SK-N-SH (cell line): ENCODE results near the gene MBTPS1. TPM values are rescaled to one million over a fixed set of nuclear protein-coding genes. Genes with fewer than 3 reads are reported as not detected.

Experiments
- CTCF ChIA-PET: fragments of 300-600, 350-600 bp; formaldehyde crosslinking; extraction: SDS; loops from one replicate; lab custom pipeline; 2021; lab: Yijun Ruan, JAX
- POLR2A ChIA-PET: fragments of 350-600 bp; sonication (Branson Sonifier 250); formaldehyde crosslinking; extraction: SDS; loops from one replicate; lab custom pipeline; 2020; ENCODE audit warnings: antibody characterized with exemption, inconsistent platforms; lab: Yijun Ruan, JAX
- DNase-seq: peaks from one replicate; pipeline ENCODE4 v3.0.0; 2012
- H2AFZ ChIP-seq: fragments of 200-600 bp; sonication (generic); 2 replicates; pipeline ENCODE4 v1.8.1; 2016; ENCODE audit warnings: antibody characterized with exemption, mild to moderate bottlenecking, low read depth
- H3F3A ChIP-seq: fragments of 200-600 bp; sonication (generic); replicated peaks from 2 replicates; pipeline ENCODE3; 2016; ENCODE audit warnings: antibody characterized with exemption, mild to moderate bottlenecking; ENCODE audit not compliant: insufficient read depth
- H3K27ac ChIP-seq, 2 experiments: fragments of 200-500 bp in 1 of 2; fragments of 200-600 bp in 1 of 2; sonication (Bioruptor generic) in 1 of 2; sonication (generic), shearing (Covaris generic) in 1 of 2; 2 replicates each; pipeline versions ENCODE4 v1.5.1 to v1.6.1; 2014 to 2016; ENCODE audit warnings: low read depth in 2 of 2, inconsistent platforms in 1 of 2, low read length in 1 of 2, mild to moderate bottlenecking in 1 of 2, mixed read lengths in 1 of 2
- H3K27me3 ChIP-seq: fragments of 200-600 bp; sonication (generic), shearing (Covaris generic); 2 replicates; pipeline ENCODE4 v1.6.1; 2016; ENCODE audit warnings: mixed run types; ENCODE audit not compliant: insufficient read depth
- H3K36me3 ChIP-seq, 2 experiments: fragments of 200-500 bp in 1 of 2; fragments of 200-600 bp in 1 of 2; sonication (Bioruptor generic) in 1 of 2; sonication (generic) in 1 of 2; replicated peaks in 1 of 2; 2 replicates each; pipeline versions ENCODE3 to v1.5.1; 2014 to 2016; ENCODE audit warnings: low read length in 1 of 2, mild to moderate bottlenecking in 1 of 2; ENCODE audit not compliant: insufficient read depth in 2 of 2, control insufficient read depth in 1 of 2
- H3K4me1 ChIP-seq, 2 experiments: fragments of 200-500 bp in 1 of 2; fragments of 200-600 bp in 1 of 2; sonication (Bioruptor generic) in 1 of 2; sonication (generic), shearing (Covaris generic) in 1 of 2; 2 replicates each; pipeline versions ENCODE4 v1.5.1 to v1.6.1; 2014 to 2016; ENCODE audit warnings: low read depth in 1 of 2, low read length in 1 of 2, mixed run types in 1 of 2; ENCODE audit not compliant: insufficient read depth in 2 of 2, control insufficient read depth in 1 of 2
- H3K4me2 ChIP-seq: fragments of 200-600 bp; sonication (generic), shearing (Covaris generic); 2 replicates; pipeline ENCODE4 v1.6.1; 2017; ENCODE audit warnings: mixed run types
- H3K4me3 ChIP-seq, 2 experiments: fragments of 200-500 bp in 1 of 2; fragments of 200-600 bp in 1 of 2; sonication (Bioruptor generic) in 1 of 2; sonication (generic), shearing (Covaris generic) in 1 of 2; 2 replicates each; pipeline versions ENCODE4 v1.5.1 to v1.8.1; 2014 to 2016; ENCODE audit warnings: low read depth in 2 of 2, inconsistent platforms in 1 of 2, low read length in 1 of 2, mild to moderate bottlenecking in 1 of 2, mixed read lengths in 1 of 2, moderate library complexity in 1 of 2
- H3K79me2 ChIP-seq: fragments of 200-600 bp; sonication (generic); 2 replicates; pipeline ENCODE4 v1.8.1; 2017; ENCODE audit warnings: mild to moderate bottlenecking; ENCODE audit not compliant: insufficient read depth
- H3K9ac ChIP-seq: fragments of 200-600 bp; sonication (generic); 2 replicates; pipeline ENCODE4 v1.6.1; 2017; ENCODE audit warnings: mixed run types
- H3K9me2 ChIP-seq: fragments of 200-600 bp; sonication (generic); 2 replicates; pipeline ENCODE4 v1.6.1; 2017; ENCODE audit warnings: mixed run types
- H3K9me3 ChIP-seq: fragments of 200-600 bp; sonication (generic); 2 replicates; pipeline ENCODE4 v1.6.1; 2017; ENCODE audit warnings: mixed run types, mild to moderate bottlenecking, moderate library complexity
- H4K20me1 ChIP-seq: fragments of 200-600 bp; sonication (generic); 2 replicates; pipeline ENCODE4 v1.6.1; 2017; ENCODE audit warnings: mild to moderate bottlenecking, mixed run types; ENCODE audit not compliant: insufficient read depth
- EZH2phosphoT487 ChIP-seq: fragments of 200-600 bp; sonication (generic); IDR thresholded peaks from 2 replicates; pipeline ENCODE4 v1.6.1; 2017; ENCODE audit warnings: low read depth, mixed run types, mild to moderate bottlenecking, antibody characterized with exemption, moderate library complexity, borderline replicate concordance
- NFIC ChIP-seq: IDR thresholded peaks from 2 replicates; pipeline ENCODE4 v1.4.0; 2012; ENCODE audit warnings: borderline replicate concordance
- NRF1 ChIP-seq: IDR thresholded peaks from 2 replicates; pipeline ENCODE4 v1.6.1; 2012; ENCODE audit warnings: low read depth, mild to moderate bottlenecking, low read length
- POLR2AphosphoS5 ChIP-seq: IDR thresholded peaks from 2 replicates; pipeline ENCODE4 v1.6.1; 2012; ENCODE audit warnings: low read depth, low read length
- RAD21 ChIP-seq: IDR thresholded peaks from 2 replicates; pipeline ENCODE4 v1.6.1; 2012; ENCODE audit warnings: mild to moderate bottlenecking, low read length
- SMC3 ChIP-seq: IDR thresholded peaks from 2 replicates; pipeline ENCODE4 v1.6.1; 2012; ENCODE audit warnings: low read depth, low read length, improper control_type of control experiment
- TEAD4 ChIP-seq: IDR thresholded peaks from 2 replicates; pipeline ENCODE4 v1.4.0; 2012; ENCODE audit warnings: mild to moderate bottlenecking, borderline replicate concordance; ENCODE audit not compliant: insufficient read depth
- YY1 ChIP-seq: IDR thresholded peaks from 2 replicates; pipeline ENCODE4 v1.4.0; 2012; ENCODE audit warnings: low read depth, mild to moderate bottlenecking
- WGBS: methylation state at CpG from one replicate; pipeline ENCODE4 v1.1.6; 2017; ENCODE audit warnings: low lambda C conversion rate; 5-methylcytosine and 5-hydroxymethylcytosine counted together
- polyA plus RNA-seq, 3 experiments: library from polyadenylated mRNA; depleted of rRNA; stranded (reverse); fragments of >200 nt; gene quantifications; 2 replicates each; pipeline ENCODE4 v1.2.3, GENCODE V29; 2012
- TF ChIP-seq, protein P1 (sequence below): fragments of 150-350 bp; IDR thresholded peaks from 2 replicates; pipeline ENCODE4 v1.6.1; 2016; ENCODE audit warnings: mild to moderate bottlenecking, low read depth, low read length
- TF ChIP-seq, protein P2 (sequence below): IDR thresholded peaks from 2 replicates; pipeline ENCODE4 v1.4.0; 2012; ENCODE audit warnings: low read depth, borderline replicate concordance
- TF ChIP-seq, protein P3 (sequence below): IDR thresholded peaks from 2 replicates; pipeline ENCODE4 v1.4.0; 2012; ENCODE audit warnings: low read depth, borderline replicate concordance

Gene MBTPS1
- polyA plus RNA-seq, 1 of the 3 experiments (the other 2 are of a cell fraction), result 84.9 TPM

DNA sequence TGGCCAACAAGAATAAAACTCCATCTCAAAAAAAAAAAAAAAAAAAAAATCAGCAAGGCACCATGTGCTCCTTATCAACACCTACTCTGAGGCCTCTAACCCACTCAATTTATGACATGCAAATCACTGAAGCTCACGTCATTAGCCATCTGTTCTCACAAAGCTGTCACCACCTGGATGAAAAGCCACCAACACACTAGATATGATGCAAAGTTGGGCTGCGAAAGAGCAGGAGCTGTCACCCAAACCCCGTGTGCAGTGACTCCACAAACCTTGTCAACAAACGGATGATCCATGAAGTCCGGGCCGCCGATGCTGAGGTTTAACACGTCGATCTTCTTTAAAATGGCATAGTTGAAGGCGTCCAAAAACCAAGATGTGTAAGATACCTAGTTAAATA is 25.3 kb downstream of the MBTPS1 start (continued):
- TF ChIP-seq TEAD4, result no peak

DNA sequence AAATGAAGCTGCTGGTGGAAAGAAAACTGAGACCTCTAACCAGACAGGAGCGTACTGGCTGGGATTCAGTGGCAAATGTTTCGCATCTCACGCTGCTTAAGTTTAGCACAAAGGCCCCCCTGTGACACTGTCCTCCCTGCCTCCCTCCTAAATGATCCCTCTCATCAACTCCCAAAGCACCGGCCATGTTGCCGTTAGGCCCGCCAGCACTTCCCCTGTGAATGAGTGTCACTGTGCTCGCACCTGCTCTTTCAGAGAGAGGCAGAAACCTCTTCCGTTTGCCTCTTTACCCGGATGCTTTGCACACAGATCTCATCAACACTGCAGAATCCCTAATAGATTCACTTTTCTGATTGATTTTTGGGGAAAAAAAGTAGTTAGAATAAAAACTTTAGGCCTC is 26.5 kb downstream of the MBTPS1 start:
- no peak overlapping the region for H3K27ac ChIP-seq
- CTCF ChIA-PET, result interaction anchor here (0.7 to 14.3 kb wide), 8 partner anchors 24 to 394 kb away, joined by 3 to 163 read pairs (median 14); partner anchors contain the start of gene TAF1C
- DNase-seq, result no peak
- H3K4me1 ChIP-seq, result no peaks in the 10 kb centered on the region
- TF ChIP-seq, protein P1, sequence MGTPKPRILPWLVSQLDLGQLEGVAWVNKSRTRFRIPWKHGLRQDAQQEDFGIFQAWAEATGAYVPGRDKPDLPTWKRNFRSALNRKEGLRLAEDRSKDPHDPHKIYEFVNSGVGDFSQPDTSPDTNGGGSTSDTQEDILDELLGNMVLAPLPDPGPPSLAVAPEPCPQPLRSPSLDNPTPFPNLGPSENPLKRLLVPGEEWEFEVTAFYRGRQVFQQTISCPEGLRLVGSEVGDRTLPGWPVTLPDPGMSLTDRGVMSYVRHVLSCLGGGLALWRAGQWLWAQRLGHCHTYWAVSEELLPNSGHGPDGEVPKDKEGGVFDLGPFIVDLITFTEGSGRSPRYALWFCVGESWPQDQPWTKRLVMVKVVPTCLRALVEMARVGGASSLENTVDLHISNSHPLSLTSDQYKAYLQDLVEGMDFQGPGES, result no peak
- TF ChIP-seq NRF1 (no peak), NFIC (no peak), POLR2AphosphoS5 (no peak), SMC3 (no peak)
- TF ChIP-seq, protein P2, sequence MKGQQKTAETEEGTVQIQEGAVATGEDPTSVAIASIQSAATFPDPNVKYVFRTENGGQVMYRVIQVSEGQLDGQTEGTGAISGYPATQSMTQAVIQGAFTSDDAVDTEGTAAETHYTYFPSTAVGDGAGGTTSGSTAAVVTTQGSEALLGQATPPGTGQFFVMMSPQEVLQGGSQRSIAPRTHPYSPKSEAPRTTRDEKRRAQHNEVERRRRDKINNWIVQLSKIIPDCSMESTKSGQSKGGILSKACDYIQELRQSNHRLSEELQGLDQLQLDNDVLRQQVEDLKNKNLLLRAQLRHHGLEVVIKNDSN, result no peak
- TF ChIP-seq, protein P3, sequence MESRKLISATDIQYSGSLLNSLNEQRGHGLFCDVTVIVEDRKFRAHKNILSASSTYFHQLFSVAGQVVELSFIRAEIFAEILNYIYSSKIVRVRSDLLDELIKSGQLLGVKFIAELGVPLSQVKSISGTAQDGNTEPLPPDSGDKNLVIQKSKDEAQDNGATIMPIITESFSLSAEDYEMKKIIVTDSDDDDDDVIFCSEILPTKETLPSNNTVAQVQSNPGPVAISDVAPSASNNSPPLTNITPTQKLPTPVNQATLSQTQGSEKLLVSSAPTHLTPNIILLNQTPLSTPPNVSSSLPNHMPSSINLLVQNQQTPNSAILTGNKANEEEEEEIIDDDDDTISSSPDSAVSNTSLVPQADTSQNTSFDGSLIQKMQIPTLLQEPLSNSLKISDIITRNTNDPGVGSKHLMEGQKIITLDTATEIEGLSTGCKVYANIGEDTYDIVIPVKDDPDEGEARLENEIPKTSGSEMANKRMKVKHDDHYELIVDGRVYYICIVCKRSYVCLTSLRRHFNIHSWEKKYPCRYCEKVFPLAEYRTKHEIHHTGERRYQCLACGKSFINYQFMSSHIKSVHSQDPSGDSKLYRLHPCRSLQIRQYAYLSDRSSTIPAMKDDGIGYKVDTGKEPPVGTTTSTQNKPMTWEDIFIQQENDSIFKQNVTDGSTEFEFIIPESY, result no peak
- no peaks in the 10 kb centered on the region for H3K9me3 ChIP-seq
- peaks cover 59 to 96% of the 10 kb centered on the region in 2 experiments for H3K36me3 ChIP-seq
- no peaks in the 10 kb centered on the region for H3F3A ChIP-seq
- POLR2A ChIA-PET, result no interaction called here
- H3K4me3 ChIP-seq, result no peak overlapping the region
- H3K79me2 ChIP-seq, result no peaks in the 10 kb centered on the region
- no peaks in the 10 kb centered on the region for H4K20me1 ChIP-seq
- H2AFZ ChIP-seq, result no peak overlapping the region
- 94% methylated on average over 9 of the region's 9 CpGs for WGBS
- H3K27me3 ChIP-seq, result no peaks in the 10 kb centered on the region
- H3K4me2 ChIP-seq, result no peak overlapping the region
- H3K9me2 ChIP-seq, result no peaks in the 10 kb centered on the region
- H3K9ac ChIP-seq, result no peak overlapping the region

DNA sequence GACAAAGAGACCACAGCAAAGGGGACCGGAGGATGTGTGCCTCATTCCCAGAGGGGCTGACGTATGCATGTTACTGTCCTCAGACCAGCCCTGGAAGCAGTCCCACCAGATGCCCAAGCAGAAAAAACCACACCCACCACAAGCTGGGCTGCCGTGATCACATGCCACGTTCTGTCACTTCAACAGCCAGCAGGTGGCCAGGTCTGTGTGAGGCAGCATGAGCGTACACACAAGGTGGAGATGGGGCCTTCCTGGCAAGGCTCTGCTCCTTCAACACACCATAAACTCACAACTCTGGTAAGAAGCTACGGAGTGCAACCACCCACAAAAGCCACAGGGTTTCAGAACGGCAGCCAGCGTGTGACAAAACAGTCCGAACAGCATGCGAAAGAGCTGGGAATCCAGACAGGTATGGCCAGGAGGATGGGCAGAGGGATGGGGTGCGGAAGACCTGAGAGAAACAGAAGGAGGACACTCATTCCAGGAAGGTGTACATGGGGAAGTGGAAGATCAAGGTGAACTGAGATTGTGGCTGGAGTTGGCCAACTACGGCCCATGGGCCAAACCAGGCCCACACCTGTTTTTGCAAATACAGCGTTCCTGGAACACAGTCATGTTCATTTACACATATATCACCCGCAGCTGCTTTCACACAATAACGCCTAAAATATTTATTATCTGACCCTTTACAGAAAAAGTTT is 27.9 kb downstream of the MBTPS1 start:
- Histone ChIP-seq H3F3A (no peaks in the 10 kb centered on the region), H3K4me2 (no peak overlapping the region), H3K4me3 (no peak overlapping the region), H3K9me2 (no peaks in the 10 kb centered on the region), H3K36me3 (peaks cover 54 to 89% of the 10 kb centered on the region in 2 experiments), H4K20me1 (no peaks in the 10 kb centered on the region), H3K4me1 (no peaks in the 10 kb centered on the region), H3K79me2 (no peaks in the 10 kb centered on the region), H3K9ac (no peak overlapping the region), H3K9me3 (no peaks in the 10 kb centered on the region), H3K27ac (no peak overlapping the region), H3K27me3 (no peaks in the 10 kb centered on the region), H2AFZ (no peak overlapping the region)
- ChIA-PET POLR2A (no interaction called here), CTCF (interaction anchor here (1.2 to 14.3 kb wide), 7 partner anchors 23 to 219 kb away, joined by 4 to 163 read pairs (median 18); partner anchors contain the start of gene TAF1C)
- WGBS, result 94% methylated on average over 13 of the region's 15 CpGs
- TF ChIP-seq RAD21, result 0 out of 2 replicates have a peak, but pooled peaks have one; percentile 11
- TF ChIP-seq EZH2phosphoT487, result no peak
- TF ChIP-seq YY1, result no peak
- no peak for DNase-seq
